Endodermal cell (in vitro differentiated cells): Measurements from ENCODE around the gene THBS3. TPM values are rescaled to one million over a fixed set of nuclear protein-coding genes. Genes with fewer than 3 reads are reported as not detected.
A peak's percentile ranks its signal among the peaks of the same experiment; 100 is the strongest.

Experiments
- DNase-seq: peaks from one replicate; pipeline ENCODE4 v3.0.0-alpha.2; 2017
- H3K27ac ChIP-seq: 2 replicates; pipeline ENCODE4 v1.5.1; 2013; ENCODE audit warnings: mild to moderate bottlenecking, low read depth, low read length, moderate library complexity
- H3K27me3 ChIP-seq: 2 replicates; pipeline ENCODE4 v1.6.1; 2013; ENCODE audit warnings: mild to moderate bottlenecking, low read length, moderate library complexity; ENCODE audit not compliant: insufficient read depth, control insufficient read depth, poor library complexity, severe bottlenecking
- H3K36me3 ChIP-seq: 2 replicates; pipeline ENCODE4 v1.7.0; 2013; ENCODE audit warnings: mild to moderate bottlenecking, low read length, moderate library complexity; ENCODE audit not compliant: control insufficient read depth, insufficient read depth
- H3K4me1 ChIP-seq: one replicate; pipeline ENCODE4 v1.7.0; 2013; ENCODE audit warnings: low read length; ENCODE audit not compliant: control insufficient read depth, insufficient read depth
- H3K4me3 ChIP-seq: 2 replicates; pipeline ENCODE4 v1.5.1; 2013; ENCODE audit warnings: mild to moderate bottlenecking, low read length, moderate library complexity
- H3K9ac ChIP-seq: 2 replicates; pipeline ENCODE4 v1.6.1; 2013; ENCODE audit warnings: mild to moderate bottlenecking, low read length, moderate library complexity; ENCODE audit not compliant: poor library complexity, severe bottlenecking; ENCODE audit errors: extremely low read depth
- H3K9me3 ChIP-seq: 2 replicates; pipeline ENCODE4 v1.6.1; 2013; ENCODE audit warnings: mild to moderate bottlenecking, low read length, moderate library complexity; ENCODE audit not compliant: control insufficient read depth
- H3K27ac Mint-ChIP-seq: 2 replicates; pipeline ENCODE4 v1.8.0; 2020; ENCODE audit warnings: mixed read lengths
- H3K27me3 Mint-ChIP-seq: 2 replicates; pipeline ENCODE4 v1.8.0; 2021; ENCODE audit warnings: mild to moderate bottlenecking, mixed read lengths; ENCODE audit not compliant: insufficient read depth
- H3K36me3 Mint-ChIP-seq: 2 replicates; pipeline ENCODE4 v1.8.0; 2020; ENCODE audit warnings: low read depth, mixed read lengths
- H3K4me1 Mint-ChIP-seq: 2 replicates; pipeline ENCODE4 v1.8.0; 2020; ENCODE audit warnings: mixed read lengths
- H3K4me3 Mint-ChIP-seq: 2 replicates; pipeline ENCODE4 v1.8.0; 2020; ENCODE audit warnings: mild to moderate bottlenecking, moderate library complexity, mixed read lengths
- H3K9me3 Mint-ChIP-seq: 2 replicates; pipeline ENCODE4 v1.8.0; 2020; ENCODE audit warnings: mild to moderate bottlenecking, mixed read lengths
- WGBS, 2 experiments: methylation state at CpG; one replicate each; pipeline versions ENCODE4 v1.1.5 to v1.1.7; 2013; ENCODE audit warnings: missing lambda C conversion rate in 2 of 2, mixed read lengths in 1 of 2; ENCODE audit not compliant: insufficient coverage in 1 of 2, insufficient read length in 1 of 2; 5-methylcytosine and 5-hydroxymethylcytosine counted together
- total RNA-seq, 2 donors: library from RNA; stranded (reverse); fragmentation: NEBNext Ultra II Directional in 1 of 2; extraction: Animal tissue kit (Norgen Biotek cat#: 25700) in 1 of 2; gene quantifications; 2 replicates in 1 of 2; 3 replicates in 1 of 2; pipeline ENCODE4 v1.2.1, GENCODE V29; 2021
- TF ChIP-seq, protein P1 (sequence below): fragments of 200-600 bp; sonication (generic); conservative IDR thresholded peaks from 2 replicates; pipeline ENCODE4 v1.5.0; 2021; ENCODE audit warnings: antibody characterized with exemption, mild to moderate bottlenecking

The THBS3 gene
- total RNA-seq, 2 donors from 2014 or later, result 17.6 to 27.9 TPM

DNA sequence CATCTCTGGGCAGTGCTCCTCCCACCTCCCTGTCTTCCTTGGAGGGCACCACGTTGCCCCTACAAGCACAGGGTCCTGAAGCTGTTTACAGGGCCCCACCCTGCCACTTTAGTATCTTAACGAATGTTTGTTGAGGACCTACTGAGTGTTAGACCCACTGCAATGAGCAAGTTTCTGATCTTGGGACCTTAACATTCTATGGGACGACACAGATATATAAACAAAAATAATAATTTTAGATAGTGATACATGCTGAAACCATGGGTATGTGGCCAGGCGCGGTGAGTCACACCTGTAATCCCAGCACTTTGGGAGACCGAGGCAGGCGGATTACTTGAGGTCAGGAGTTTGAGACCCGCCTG lies 37.4 kb upstream of the THBS3 start:
- H3K4me1 ChIP-seq, result no peaks in the 10 kb centered on the region
- peak overlapping the region; percentile 43 for H3K9ac ChIP-seq
- DNase-seq, result no peak
- Mint-ChIP-seq H3K4me1 (peaks cover 17% of the 10 kb centered on the region), H3K36me3 (peaks cover 21% of the 10 kb centered on the region), H3K27me3 (peaks cover 13% of the 10 kb centered on the region), H3K27ac (peak overlapping the region; percentile 93), H3K4me3 (peak overlapping the region; percentile 77), H3K9me3 (no peaks in the 10 kb centered on the region)
- 68 to 70% methylated on average over 5 to 8 of the region's 8 CpGs for WGBS, 2 experiments
- peak overlapping the region; percentile 89 for H3K27ac ChIP-seq
- no peaks in the 10 kb centered on the region for H3K27me3 ChIP-seq
- TF ChIP-seq, protein P1, sequence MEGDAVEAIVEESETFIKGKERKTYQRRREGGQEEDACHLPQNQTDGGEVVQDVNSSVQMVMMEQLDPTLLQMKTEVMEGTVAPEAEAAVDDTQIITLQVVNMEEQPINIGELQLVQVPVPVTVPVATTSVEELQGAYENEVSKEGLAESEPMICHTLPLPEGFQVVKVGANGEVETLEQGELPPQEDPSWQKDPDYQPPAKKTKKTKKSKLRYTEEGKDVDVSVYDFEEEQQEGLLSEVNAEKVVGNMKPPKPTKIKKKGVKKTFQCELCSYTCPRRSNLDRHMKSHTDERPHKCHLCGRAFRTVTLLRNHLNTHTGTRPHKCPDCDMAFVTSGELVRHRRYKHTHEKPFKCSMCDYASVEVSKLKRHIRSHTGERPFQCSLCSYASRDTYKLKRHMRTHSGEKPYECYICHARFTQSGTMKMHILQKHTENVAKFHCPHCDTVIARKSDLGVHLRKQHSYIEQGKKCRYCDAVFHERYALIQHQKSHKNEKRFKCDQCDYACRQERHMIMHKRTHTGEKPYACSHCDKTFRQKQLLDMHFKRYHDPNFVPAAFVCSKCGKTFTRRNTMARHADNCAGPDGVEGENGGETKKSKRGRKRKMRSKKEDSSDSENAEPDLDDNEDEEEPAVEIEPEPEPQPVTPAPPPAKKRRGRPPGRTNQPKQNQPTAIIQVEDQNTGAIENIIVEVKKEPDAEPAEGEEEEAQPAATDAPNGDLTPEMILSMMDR, result no peak
- H3K4me3 ChIP-seq, result peak overlapping the region; percentile 89
- peaks cover 5% of the 10 kb centered on the region for H3K36me3 ChIP-seq
- no peaks in the 10 kb centered on the region for H3K9me3 ChIP-seq

DNA sequence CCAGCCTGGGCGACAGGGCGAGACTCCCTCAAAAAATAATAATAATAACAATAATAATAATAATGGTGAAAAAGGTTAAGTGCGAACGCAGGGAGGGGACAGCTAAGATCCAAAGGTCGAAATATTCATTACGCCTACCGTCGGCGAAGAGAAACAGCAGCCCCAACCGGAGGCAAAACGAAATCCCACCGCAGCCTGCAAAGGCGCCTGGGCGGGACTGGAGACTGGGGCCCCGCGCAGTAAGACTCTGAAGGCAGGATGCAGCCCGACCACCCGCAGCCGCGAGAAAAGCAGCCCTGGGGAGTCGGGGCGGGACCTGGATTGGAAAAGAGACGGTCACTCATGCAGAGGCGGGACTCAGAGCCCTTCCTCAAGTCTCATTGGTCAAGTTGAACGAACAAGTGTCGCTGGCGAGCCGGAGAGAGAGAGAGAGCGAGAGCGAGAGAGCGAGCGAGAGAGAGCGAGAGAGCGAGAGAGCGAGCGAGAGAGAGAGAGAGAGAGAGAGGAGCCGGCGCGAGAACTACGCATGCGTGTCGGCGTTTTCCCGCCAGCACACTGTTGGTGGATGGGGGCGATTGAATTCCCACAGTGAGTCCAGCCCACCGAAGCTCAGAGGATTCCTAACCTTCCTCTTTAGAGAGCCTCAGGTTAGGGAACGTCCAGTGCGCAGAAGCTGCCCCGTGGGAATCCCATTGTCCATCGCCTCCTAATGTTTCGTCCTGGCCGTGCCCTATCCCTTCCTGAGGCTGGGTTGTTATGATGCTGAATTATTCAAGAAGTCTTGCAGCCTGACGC lies 36.9 kb upstream of the THBS3 start:
- no peaks in the 10 kb centered on the region for H3K27me3 ChIP-seq
- Mint-ChIP-seq H3K4me1 (peaks cover 17% of the 10 kb centered on the region), H3K27ac (peak overlapping the region; percentile 93), H3K9me3 (no peaks in the 10 kb centered on the region), H3K27me3 (peaks cover 13% of the 10 kb centered on the region), H3K36me3 (peaks cover 21% of the 10 kb centered on the region), H3K4me3 (peak overlapping the region; percentile 77)
- 1% methylated on average over 30 to 51 of the region's 53 CpGs for WGBS, 2 experiments
- H3K9me3 ChIP-seq, result no peaks in the 10 kb centered on the region
- peak overlapping the region; percentile 89 for H3K4me3 ChIP-seq
- peaks cover 7% of the 10 kb centered on the region for H3K36me3 ChIP-seq
- TF ChIP-seq, protein P1, result peak; percentile 61
- H3K4me1 ChIP-seq, result no peaks in the 10 kb centered on the region
- H3K27ac ChIP-seq, result peak overlapping the region; percentile 89
- peak overlapping the region; percentile 57 for H3K9ac ChIP-seq
- peak; percentile 99 for DNase-seq

DNA sequence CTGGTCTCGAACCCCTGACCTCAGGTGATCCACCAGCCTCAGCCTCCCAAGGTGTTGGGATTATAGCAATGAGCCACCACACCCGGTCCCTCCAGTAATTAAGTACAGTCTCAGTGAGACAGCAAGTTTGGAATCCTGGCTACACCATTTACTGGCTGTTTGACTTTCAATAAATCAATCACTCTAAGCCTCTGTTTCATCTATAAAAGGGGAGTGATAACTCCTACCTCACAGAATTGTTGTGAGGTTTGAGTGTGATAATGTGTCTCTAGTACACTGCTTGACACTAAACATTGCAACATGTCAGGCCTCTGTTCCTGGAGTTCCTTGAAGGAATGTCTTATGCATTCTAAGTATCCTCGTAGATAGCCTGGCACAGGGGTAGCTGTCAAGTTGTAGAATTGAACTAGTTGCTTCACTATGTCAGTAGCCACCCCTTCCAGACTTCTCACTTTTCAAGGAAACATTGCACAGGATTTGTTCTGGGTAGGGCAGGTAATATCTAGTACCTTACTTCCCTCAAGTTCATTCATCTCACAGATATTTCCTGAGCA lies 35.2 kb upstream of the THBS3 start:
- 81 to 86% methylated on average over 2 to 3 of the region's 3 CpGs for WGBS, 2 experiments
- H3K4me3 ChIP-seq, result peak overlapping the region; percentile 89
- H3K27ac ChIP-seq, result no peak overlapping the region

More for the DNA sequence above, 35.2 kb upstream of the THBS3 start:
- Mint-ChIP-seq H3K4me1 (peaks cover 12% of the 10 kb centered on the region), H3K27ac (no peak overlapping the region), H3K4me3 (peak overlapping the region; percentile 77), H3K27me3 (peaks cover 13% of the 10 kb centered on the region), H3K36me3 (peaks cover 22% of the 10 kb centered on the region), H3K9me3 (no peaks in the 10 kb centered on the region)
- peaks cover 6% of the 10 kb centered on the region for H3K36me3 ChIP-seq
- no peaks in the 10 kb centered on the region for H3K9me3 ChIP-seq
- H3K4me1 ChIP-seq, result no peaks in the 10 kb centered on the region
- DNase-seq, result no peak
- TF ChIP-seq, protein P1, result no peak
- H3K27me3 ChIP-seq, result no peaks in the 10 kb centered on the region
- no peak overlapping the region for H3K9ac ChIP-seq
